GM21786 (cell line): ENCODE data around the gene ANKRD24.
"Not testable (repeated sequence)": the region's sequence is repeated elsewhere in the genome, so short reads cannot be mapped to it uniquely, and the experiment has no call there.

ENCODE experiments used
- ATAC-seq: cut with Tn5 transposase; IDR thresholded peaks from one replicate; pipeline ENCODE4 v1.9.1; 2021; ENCODE audit not compliant: unreplicated experiment

ANKRD24 gene

GRCh38 chr19:4230237-4230636 is 47.7 kb downstream of the ANKRD24 start:
- not testable (repeated sequence) for ATAC-seq

DNA sequence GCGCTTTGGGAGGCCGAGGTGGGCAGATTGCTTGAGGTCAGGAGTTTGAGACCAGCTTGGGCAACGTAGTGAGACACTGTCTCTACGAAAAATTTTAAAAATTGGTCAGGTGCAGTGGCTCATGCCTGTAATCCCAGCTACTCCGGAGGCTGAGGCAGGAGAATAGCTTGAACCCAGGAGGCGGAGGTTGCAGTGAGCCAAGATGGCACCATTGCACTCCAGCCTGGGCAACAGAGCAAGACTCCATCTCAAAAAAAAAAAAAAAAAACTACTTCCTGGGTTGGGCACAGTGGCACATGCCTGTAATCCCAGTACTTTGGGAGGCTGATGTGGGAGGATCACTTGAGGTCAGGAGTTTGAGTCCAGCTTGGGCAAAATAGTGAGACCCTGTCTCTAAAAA is 49.0 kb downstream of the ANKRD24 start:
- not testable (repeated sequence) for ATAC-seq

- ATAC-seq, result not testable (repeated sequence)
These were observed 49.6 kb downstream of the ANKRD24 start for GRCh38 chr19:4232139-4232538.

- ATAC-seq, result no peak
These were observed 50.3 kb downstream of the ANKRD24 start for GRCh38 chr19:4232614-4233281.

DNA sequence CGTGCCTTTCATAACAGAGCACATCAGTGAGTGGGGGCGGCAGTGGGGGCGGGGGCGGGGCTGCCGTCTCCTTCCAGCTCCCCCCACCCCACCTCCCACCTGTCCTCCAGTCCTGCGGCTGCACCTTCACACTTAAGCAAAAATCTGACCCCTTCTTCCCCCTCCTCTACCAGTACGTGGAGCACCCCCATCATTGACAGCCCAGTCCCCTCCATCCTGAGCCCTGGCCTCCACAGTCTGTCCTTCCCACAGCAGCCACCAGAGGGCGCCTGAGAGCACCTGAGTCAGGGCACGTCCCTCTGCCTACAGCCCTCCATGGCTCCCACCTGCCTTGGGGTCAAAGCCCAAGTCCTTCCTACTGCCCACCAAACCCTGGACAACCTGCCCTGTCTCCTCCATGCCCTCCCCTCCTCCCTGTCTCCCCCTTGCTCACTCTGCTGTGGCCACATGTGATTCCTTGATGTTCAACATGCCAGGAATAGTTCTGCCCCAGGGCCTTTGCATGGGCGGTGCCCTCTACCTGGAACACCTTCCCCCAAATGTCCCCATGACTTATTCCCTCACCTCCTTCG is 50.9 kb downstream of the ANKRD24 start:
- ATAC-seq, result no peak

- no peak for ATAC-seq
These were observed 51.8 kb downstream of the ANKRD24 start for GRCh38 chr19:4234142-4234861.

DNA sequence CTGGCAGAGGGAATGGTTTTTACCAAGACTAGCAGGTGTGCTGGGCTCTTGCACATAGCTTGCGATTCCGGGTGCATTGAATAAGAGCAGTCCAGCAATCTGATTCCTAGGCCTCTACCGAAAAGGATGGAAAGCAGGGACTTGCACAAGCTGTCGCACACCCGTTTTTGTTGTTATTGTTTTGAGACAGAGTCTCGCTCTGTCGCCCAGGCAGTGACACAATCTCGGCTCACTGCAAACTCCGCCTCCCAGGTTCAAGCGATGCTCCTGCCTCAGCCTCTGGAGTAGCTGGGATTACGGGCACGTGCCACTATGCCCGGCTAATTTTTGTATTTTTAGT is 52.3 kb downstream of the ANKRD24 start:
- no peak for ATAC-seq

DNA sequence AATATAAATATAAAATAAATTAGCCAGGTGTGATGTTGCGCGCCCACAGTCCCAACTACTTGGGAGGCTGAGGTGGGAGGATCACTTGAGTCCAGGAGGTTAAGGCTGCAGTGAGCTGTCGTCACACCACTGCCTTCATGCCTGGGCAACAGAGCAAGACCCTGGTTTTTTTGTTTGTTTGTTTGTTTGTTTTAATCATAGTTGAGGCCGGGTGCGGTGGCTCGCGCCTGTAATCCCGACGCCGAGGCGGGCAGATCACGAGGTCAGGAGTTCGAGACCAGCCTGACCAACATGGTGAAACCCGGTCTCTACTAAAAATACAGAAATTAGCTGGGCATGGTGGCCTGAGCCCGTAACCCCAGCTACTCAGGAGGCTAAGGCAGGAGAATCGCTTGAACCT is 55.0 kb downstream of the ANKRD24 start:
- not testable (repeated sequence) for ATAC-seq

- no peak for ATAC-seq
These were observed 56.3 kb downstream of the ANKRD24 start for GRCh38 chr19:4238831-4239230.

DNA sequence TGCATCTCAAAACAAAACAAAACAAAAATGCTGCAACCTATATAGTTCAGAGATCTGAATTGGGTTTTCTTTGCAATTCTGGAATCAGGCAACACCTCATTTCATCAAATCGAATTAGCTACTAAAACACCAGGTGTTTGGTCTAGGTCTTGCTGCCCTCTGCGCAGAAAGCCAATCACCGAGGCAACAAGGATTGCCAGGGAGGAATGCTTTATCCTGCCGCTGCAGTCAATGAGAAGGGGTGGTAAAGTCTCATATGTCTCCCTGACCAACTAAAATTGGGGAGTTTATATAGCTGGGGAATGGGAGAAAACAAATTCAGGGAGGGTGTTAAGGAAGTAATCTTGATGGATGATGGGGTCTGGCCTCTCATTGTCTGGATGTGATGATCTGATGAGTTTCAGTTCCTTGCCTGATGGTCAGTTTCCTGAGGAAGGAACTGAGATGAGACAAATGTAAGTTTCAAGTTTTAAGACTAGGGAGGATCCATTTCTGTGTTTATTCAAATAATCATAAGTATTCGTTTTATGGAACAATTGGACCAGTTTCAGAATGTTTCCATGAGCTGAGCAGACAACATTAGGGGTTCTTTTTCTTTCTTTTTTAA is 59.4 kb downstream of the ANKRD24 start:
- no peak for ATAC-seq

DNA sequence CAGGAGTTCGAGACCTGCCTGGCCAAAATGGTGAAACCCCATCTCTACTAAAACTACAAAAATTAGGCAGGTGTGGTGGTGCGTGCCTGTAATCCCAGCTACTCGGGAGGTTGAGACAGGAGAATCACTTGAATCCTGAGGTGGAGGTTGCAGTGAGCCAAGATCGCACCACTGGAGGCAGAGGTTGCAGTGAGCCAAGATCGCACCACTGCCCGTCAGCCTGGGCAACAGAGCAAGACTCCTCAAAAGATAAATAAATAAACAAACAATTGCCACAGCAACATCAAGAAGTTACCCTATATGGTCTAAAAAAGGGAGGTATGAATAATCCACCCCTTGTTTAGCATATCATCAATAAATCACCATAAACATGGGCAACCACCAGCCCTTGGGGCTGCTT is 63.4 kb downstream of the ANKRD24 start:
- ATAC-seq, result not testable (repeated sequence)

DNA sequence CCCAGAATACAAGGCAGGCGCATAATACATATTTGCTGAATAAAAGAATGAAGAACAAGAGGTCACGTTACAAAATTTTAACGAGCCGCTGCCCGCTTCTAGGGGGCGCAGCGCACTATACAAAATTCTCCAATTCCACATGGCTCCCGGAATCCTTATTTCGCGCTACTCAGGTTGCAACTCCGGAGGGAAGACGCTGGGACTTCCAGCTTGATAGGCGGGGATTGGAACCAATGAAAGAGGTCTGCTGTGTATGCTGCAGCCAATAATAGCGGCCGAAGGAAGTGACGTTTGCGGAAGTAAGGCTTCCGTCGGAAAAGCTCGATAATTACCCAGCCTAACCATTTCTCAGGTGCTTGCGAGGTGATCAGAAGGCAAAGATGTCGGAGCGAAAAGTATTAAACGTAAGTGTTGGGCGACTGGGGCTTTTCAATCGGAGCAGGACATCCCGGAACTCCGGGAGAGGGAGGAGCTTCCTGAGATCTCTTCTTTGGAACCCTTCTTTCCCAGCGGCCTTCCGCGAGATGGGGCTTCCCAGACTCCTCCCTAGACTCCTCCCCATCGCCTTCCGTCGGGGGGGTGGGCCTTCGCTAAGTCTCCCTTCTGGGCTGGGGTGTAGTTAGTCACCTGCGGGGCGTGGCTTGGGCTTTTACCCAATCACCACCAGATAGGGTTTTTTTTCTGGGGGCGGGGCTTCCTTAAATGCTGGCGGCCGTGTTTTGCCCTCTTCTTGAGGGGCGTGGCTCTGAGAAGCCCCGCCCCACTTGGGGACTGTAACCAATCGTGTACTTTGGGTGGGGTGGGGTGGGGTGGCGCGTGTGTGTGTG is 64.5 kb downstream of the ANKRD24 start, which contains the start of gene YJU2:
TSS of gene YJU2 (plus strand) at position 314 of the 827 bp plus-strand sequence. CDS start at position 381, 67 bp downstream.
- ATAC-seq, result peak; percentile 87

- ATAC-seq, result no peak
These were observed 74.1 kb downstream of the ANKRD24 start for GRCh38 chr19:4256563-4256962.

DNA sequence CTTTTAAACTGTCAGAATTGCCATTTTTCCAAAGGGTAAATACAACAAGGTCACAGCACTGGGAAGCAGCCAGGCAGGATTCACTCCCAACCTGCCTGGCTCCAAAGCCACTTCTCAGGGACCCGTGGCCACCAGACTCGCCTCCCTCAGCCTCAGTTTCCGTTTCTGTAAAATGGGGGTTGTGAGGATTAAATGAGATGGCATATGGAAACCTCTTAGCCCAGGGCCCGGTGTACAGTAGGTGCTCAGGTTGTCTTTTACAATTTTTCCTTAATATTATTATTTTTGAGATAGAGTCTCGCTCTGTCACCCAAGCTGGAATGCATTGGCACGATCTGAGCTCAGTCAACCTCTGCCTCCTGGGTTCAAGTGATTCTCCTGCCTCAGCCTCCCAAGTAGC is 74.5 kb downstream of the ANKRD24 start:
- ATAC-seq, result no peak

GRCh38 chr19:4258181-4258580 is 75.7 kb downstream of the ANKRD24 start:
- ATAC-seq, result no peak

GRCh38 chr19:4260613-4261191 is 78.2 kb downstream of the ANKRD24 start:
- ATAC-seq, result no peak

GRCh38 chr19:4264812-4265211 is 82.3 kb downstream of the ANKRD24 start:
- ATAC-seq, result no peak

DNA sequence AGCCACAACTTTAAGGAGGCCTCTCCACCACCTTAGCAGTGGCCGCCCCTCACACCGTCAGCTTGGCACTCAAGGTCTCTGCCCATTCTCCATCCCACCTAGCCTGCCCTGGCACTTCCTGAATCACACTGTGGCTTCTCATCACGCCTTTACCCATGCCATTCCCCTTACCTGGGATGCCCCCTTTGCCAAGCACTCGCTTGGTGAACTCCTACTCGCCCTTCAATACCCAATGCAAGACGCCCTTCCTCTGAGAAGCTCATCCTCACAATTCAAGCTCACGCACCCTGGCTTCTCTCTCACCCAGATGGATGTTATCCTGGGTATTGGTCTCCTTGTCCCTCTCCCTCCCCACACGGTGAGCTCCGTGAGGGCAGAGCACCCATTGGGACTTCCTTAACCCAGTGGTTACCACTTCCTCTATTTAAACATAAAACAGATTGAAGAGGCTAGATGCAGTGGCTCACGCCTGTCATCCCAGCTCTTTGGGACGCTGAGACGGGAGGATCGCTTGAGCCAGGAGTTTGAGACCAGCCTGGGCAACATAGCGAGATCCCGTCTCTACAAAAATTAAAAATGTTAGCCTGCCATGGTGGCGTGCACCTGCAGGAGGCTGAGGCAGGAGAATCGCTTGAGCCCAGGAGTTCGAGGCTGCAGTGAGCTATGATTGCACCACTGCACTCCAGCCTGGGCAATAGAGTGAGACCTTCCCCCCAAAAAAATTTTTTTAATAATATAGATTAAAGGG is 83.9 kb downstream of the ANKRD24 start:
- ATAC-seq, result no peak

- no peak for ATAC-seq
These were observed 84.8 kb downstream of the ANKRD24 start for GRCh38 chr19:4267101-4267900.
